H1 (cell line): ENCODE measurements around the gene SHISA6.

ENCODE experiments used
- ASH2L ChIP-seq: fragments of 200-600, 300-600 bp; sonication (generic); IDR thresholded peaks from one replicate; pipeline ENCODE4 v1.7.1; 2017; ENCODE audit warnings: low read length
- CBX5 ChIP-seq: fragments of 300-800, 300-1000 bp; sonication (generic); IDR thresholded peaks from 2 replicates; pipeline ENCODE4 v1.7.1; 2016; ENCODE audit warnings: antibody characterized with exemption, low read length, low read depth
- FOSL1 ChIP-seq: IDR thresholded peaks from 2 replicates; pipeline ENCODE4 v1.6.1; 2011; ENCODE audit warnings: mild to moderate bottlenecking, low read depth, low read length, moderate library complexity; ENCODE audit not compliant: insufficient read depth
- JUN ChIP-seq: IDR thresholded peaks from 2 replicates; pipeline ENCODE4 v1.6.1; 2011; ENCODE audit warnings: low read depth, mild to moderate bottlenecking, improper control_type of control experiment, low read length
- JUND ChIP-seq: IDR thresholded peaks from 2 replicates; pipeline ENCODE4 v1.6.1; 2011; ENCODE audit warnings: mild to moderate bottlenecking, improper control_type of control experiment, low read length
- MAX ChIP-seq: IDR thresholded peaks from 2 replicates; pipeline ENCODE4 v1.6.1; 2012; ENCODE audit warnings: inconsistent platforms
- PHF8 ChIP-seq: fragments of 200-600 bp; sonication (generic); conservative IDR thresholded peaks from 2 replicates; pipeline ENCODE4 v1.7.1; 2012; ENCODE audit warnings: low read depth, mild to moderate bottlenecking, inconsistent platforms, low read length, moderate library complexity
- POLR2A ChIP-seq, 2 experiments: IDR thresholded peaks; 1 replicate in 1 of 2; 2 replicates in 1 of 2; pipeline ENCODE4 v1.6.1; 2011; ENCODE audit warnings: low read depth in 2 of 2, low read length in 2 of 2, mild to moderate bottlenecking in 2 of 2; ENCODE audit errors: control extremely low read depth in 1 of 2
- TAF1 ChIP-seq: IDR thresholded peaks from 2 replicates; pipeline ENCODE4 v1.6.1; 2011; ENCODE audit warnings: mild to moderate bottlenecking, low read depth, low read length
- YY1 ChIP-seq: IDR thresholded peaks from 2 replicates; pipeline ENCODE4 v1.6.1; 2011; ENCODE audit warnings: low read depth, mild to moderate bottlenecking, low read length
- TF ChIP-seq, protein P1 (sequence below), 3 experiments: IDR thresholded peaks; 1 replicate in 2 of 3; 2 replicates in 1 of 3; pipeline versions ENCODE4 v1.5.1 to v1.6.1; 2011; ENCODE audit warnings: low read length in 3 of 3, mild to moderate bottlenecking in 3 of 3, inconsistent platforms in 2 of 3, low read depth in 1 of 3, moderate library complexity in 1 of 3; ENCODE audit not compliant: insufficient read depth in 1 of 3; ENCODE audit errors: control extremely low read depth in 1 of 3

DNA sequence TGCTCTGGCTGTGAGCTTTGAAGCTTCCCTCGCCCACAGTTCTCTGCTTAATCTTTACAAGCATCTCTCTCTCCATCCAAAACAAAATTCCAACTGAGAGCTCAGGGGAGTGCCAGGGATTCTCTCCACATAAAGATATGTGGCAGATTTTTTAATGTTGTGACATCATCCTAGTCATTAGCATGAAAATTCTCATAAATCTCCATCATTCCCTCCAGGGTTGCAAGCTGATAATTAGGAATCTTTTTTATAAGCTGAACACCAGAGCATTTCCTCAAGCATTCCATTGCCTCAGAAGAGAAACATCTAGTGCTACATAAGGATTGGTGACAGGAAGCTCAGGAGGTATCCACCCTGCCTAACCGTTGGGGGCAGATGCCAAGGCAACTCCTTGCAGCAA is 274.9 kb downstream of the SHISA6 start:
- TF ChIP-seq, protein P1, sequence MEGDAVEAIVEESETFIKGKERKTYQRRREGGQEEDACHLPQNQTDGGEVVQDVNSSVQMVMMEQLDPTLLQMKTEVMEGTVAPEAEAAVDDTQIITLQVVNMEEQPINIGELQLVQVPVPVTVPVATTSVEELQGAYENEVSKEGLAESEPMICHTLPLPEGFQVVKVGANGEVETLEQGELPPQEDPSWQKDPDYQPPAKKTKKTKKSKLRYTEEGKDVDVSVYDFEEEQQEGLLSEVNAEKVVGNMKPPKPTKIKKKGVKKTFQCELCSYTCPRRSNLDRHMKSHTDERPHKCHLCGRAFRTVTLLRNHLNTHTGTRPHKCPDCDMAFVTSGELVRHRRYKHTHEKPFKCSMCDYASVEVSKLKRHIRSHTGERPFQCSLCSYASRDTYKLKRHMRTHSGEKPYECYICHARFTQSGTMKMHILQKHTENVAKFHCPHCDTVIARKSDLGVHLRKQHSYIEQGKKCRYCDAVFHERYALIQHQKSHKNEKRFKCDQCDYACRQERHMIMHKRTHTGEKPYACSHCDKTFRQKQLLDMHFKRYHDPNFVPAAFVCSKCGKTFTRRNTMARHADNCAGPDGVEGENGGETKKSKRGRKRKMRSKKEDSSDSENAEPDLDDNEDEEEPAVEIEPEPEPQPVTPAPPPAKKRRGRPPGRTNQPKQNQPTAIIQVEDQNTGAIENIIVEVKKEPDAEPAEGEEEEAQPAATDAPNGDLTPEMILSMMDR (IDR thresholded peaks at IDR 0.05; ENCODE audit: control extremely low read depth in 1 of 3, insufficient read depth in 1 of 3, low read depth in 1 of 3, low read length in 3 of 3): no peak
- TF ChIP-seq TAF1: no peak
- TF ChIP-seq ASH2L: no peak
- no peak for TF ChIP-seq CBX5
- no peak for TF ChIP-seq POLR2A (IDR thresholded peaks at IDR 0.05; ENCODE audit: control extremely low read depth in 1 of 2, low read depth in 2 of 2, low read length in 2 of 2)
- TF ChIP-seq MAX: no peak
- TF ChIP-seq YY1: no peak
- TF ChIP-seq PHF8: no peak
- TF ChIP-seq FOSL1: no peak
- TF ChIP-seq JUND: no peak
- no peak for TF ChIP-seq JUN
